IPS-18a (cell line): Measurements from ENCODE around the gene TSC1.
"Not testable (repeated sequence)": the region's sequence is repeated elsewhere in the genome, so short reads cannot be mapped to it uniquely, and the experiment has no call there.

Experiments used
- H3K27ac ChIP-seq: one replicate; pipeline ENCODE4 v1.5.1; 2013; ENCODE audit warnings: low read length
- H3K27me3 ChIP-seq: one replicate; pipeline ENCODE4 v1.6.1; 2013; ENCODE audit warnings: mild to moderate bottlenecking, low read length; ENCODE audit not compliant: control insufficient read depth, insufficient read depth
- H3K36me3 ChIP-seq: one replicate; pipeline ENCODE4 v1.6.1; 2013; ENCODE audit warnings: low read depth, low read length; ENCODE audit not compliant: control insufficient read depth
- H3K4me1 ChIP-seq: one replicate; pipeline ENCODE4 v1.6.1; 2013; ENCODE audit warnings: low read depth, low read length; ENCODE audit not compliant: control insufficient read depth
- H3K4me3 ChIP-seq: one replicate; pipeline ENCODE4 v1.5.1; 2013; ENCODE audit warnings: low read length
- H3K9ac ChIP-seq: one replicate; pipeline ENCODE4 v1.6.1; 2013; ENCODE audit warnings: mild to moderate bottlenecking, low read length, moderate library complexity
- H3K9me3 ChIP-seq: one replicate; pipeline ENCODE4 v1.6.1; 2013; ENCODE audit warnings: low read depth, low read length; ENCODE audit not compliant: control insufficient read depth

The TSC1 gene

GRCh38 chr9:132973166-132973565 is 28.8 kb upstream of the TSC1 start:
- Histone ChIP-seq H3K4me3 (no peak overlapping the region), H3K9ac (no peak overlapping the region), H3K9me3 (no peaks in the 10 kb centered on the region), H3K27me3 (peaks cover 21% of the 10 kb centered on the region), H3K27ac (no peak overlapping the region), H3K36me3 (no peaks in the 10 kb centered on the region), H3K4me1 (no peaks in the 10 kb centered on the region)

GRCh38 chr9:132970324-132971062 is 26.1 kb upstream of the TSC1 start:
- Histone ChIP-seq H3K36me3 (no peaks in the 10 kb centered on the region), H3K27me3 (peaks cover 17% of the 10 kb centered on the region), H3K4me3 (no peak overlapping the region), H3K27ac (no peak overlapping the region), H3K9ac (no peak overlapping the region), H3K4me1 (no peaks in the 10 kb centered on the region), H3K9me3 (no peaks in the 10 kb centered on the region)

GRCh38 chr9:132969783-132970182 is 25.4 kb upstream of the TSC1 start:
- H3K9ac ChIP-seq: no peak overlapping the region
- no peaks in the 10 kb centered on the region for H3K9me3 ChIP-seq
- H3K36me3 ChIP-seq: no peaks in the 10 kb centered on the region
- H3K27me3 ChIP-seq: peaks cover 14% of the 10 kb centered on the region
- H3K27ac ChIP-seq: no peak overlapping the region
- H3K4me3 ChIP-seq: no peak overlapping the region
- H3K4me1 ChIP-seq: no peaks in the 10 kb centered on the region

GRCh38 chr9:132967908-132968307 is 23.5 kb upstream of the TSC1 start:
- not testable (repeated sequence) for H3K9me3 ChIP-seq, H3K36me3 ChIP-seq, H3K4me1 ChIP-seq, H3K4me3 ChIP-seq, H3K9ac ChIP-seq, H3K27ac ChIP-seq, H3K27me3 ChIP-seq

- H3K27ac ChIP-seq: no peak overlapping the region
- no peak overlapping the region for H3K9ac ChIP-seq
- no peaks in the 10 kb centered on the region for H3K4me1 ChIP-seq
- H3K36me3 ChIP-seq: no peaks in the 10 kb centered on the region
- no peaks in the 10 kb centered on the region for H3K9me3 ChIP-seq
- H3K4me3 ChIP-seq: no peak overlapping the region
- no peaks in the 10 kb centered on the region for H3K27me3 ChIP-seq
Observed at GRCh38 chr9:132965478-132965877, 21.1 kb upstream of the TSC1 start.

- no peaks in the 10 kb centered on the region for H3K9me3 ChIP-seq
- H3K4me1 ChIP-seq: no peaks in the 10 kb centered on the region
- no peak overlapping the region for H3K27ac ChIP-seq
- H3K36me3 ChIP-seq: no peaks in the 10 kb centered on the region
- no peak overlapping the region for H3K4me3 ChIP-seq
- no peaks in the 10 kb centered on the region for H3K27me3 ChIP-seq
- H3K9ac ChIP-seq: no peak overlapping the region
Observed at GRCh38 chr9:132961002-132961401, 16.6 kb upstream of the TSC1 start.

GRCh38 chr9:132957805-132958204 is 13.4 kb upstream of the TSC1 start:
- no peak overlapping the region for H3K4me3 ChIP-seq
- H3K27ac ChIP-seq: no peak overlapping the region
- no peaks in the 10 kb centered on the region for H3K9me3 ChIP-seq
- no peaks in the 10 kb centered on the region for H3K27me3 ChIP-seq
- no peaks in the 10 kb centered on the region for H3K36me3 ChIP-seq
- H3K9ac ChIP-seq: no peak overlapping the region
- no peaks in the 10 kb centered on the region for H3K4me1 ChIP-seq

- Histone ChIP-seq H3K36me3 (no peaks in the 10 kb centered on the region), H3K27me3 (no peaks in the 10 kb centered on the region), H3K4me1 (no peaks in the 10 kb centered on the region), H3K27ac (no peak overlapping the region), H3K4me3 (no peak overlapping the region), H3K9me3 (no peaks in the 10 kb centered on the region), H3K9ac (no peak overlapping the region)
Observed at GRCh38 chr9:132955768-132956167, 11.4 kb upstream of the TSC1 start.

- H3K9me3 ChIP-seq: no peaks in the 10 kb centered on the region
- no peaks in the 10 kb centered on the region for H3K27me3 ChIP-seq
- H3K36me3 ChIP-seq: no peaks in the 10 kb centered on the region
Observed at GRCh38 chr9:132955123-132955522, 10.7 kb upstream of the TSC1 start.

GRCh38 chr9:132949709-132950108 is 5.3 kb upstream of the TSC1 start:
- Histone ChIP-seq H3K4me1 (peaks cover 4% of the 10 kb centered on the region), H3K27me3 (no peaks in the 10 kb centered on the region), H3K9ac (no peak overlapping the region), H3K4me3 (no peak overlapping the region), H3K9me3 (no peaks in the 10 kb centered on the region), H3K27ac (no peak overlapping the region), H3K36me3 (no peaks in the 10 kb centered on the region)

More at GRCh38 chr9:132955123-132955522, 10.7 kb upstream of the TSC1 start:
- Histone ChIP-seq H3K9ac (no peak overlapping the region), H3K4me3 (no peak overlapping the region), H3K27ac (no peak overlapping the region), H3K4me1 (no peaks in the 10 kb centered on the region)

- Histone ChIP-seq H3K36me3 (no peaks in the 10 kb centered on the region), H3K27ac (no peak overlapping the region), H3K9me3 (no peaks in the 10 kb centered on the region), H3K4me3 (no peak overlapping the region), H3K27me3 (no peaks in the 10 kb centered on the region), H3K9ac (no peak overlapping the region), H3K4me1 (peaks cover 4% of the 10 kb centered on the region)
Observed at GRCh38 chr9:132948482-132949050, 4.2 kb upstream of the TSC1 start.

GRCh38 chr9:132947756-132948155 is 3.3 kb upstream of the TSC1 start:
- Histone ChIP-seq H3K9me3 (no peaks in the 10 kb centered on the region), H3K36me3 (no peaks in the 10 kb centered on the region), H3K4me1 (peaks cover 9% of the 10 kb centered on the region), H3K4me3 (no peak overlapping the region), H3K27ac (no peak overlapping the region), H3K27me3 (no peaks in the 10 kb centered on the region), H3K9ac (no peak overlapping the region)
